SK-N-MC (cell line): ENCODE results near the gene PLTP.

ENCODE experiments used
- EZH2 ChIP-seq: fragments of 200-600 bp; sonication (generic); IDR thresholded peaks from one replicate; pipeline ENCODE4 v1.6.1; 2017; ENCODE audit warnings: antibody characterized with exemption
- FOXP2 ChIP-seq: optimal IDR thresholded peaks from 2 replicates; pipeline ENCODE3; 2011; ENCODE audit warnings: mild to moderate bottlenecking, moderate library complexity; ENCODE audit not compliant: insufficient read depth; ENCODE audit errors: extremely low read length, control extremely low read depth
- POLR2AphosphoS5 ChIP-seq: IDR thresholded peaks from 2 replicates; pipeline ENCODE4 v1.6.1; 2012; ENCODE audit warnings: mild to moderate bottlenecking, low read depth, low read length, borderline replicate concordance

GRCh38 chr20:45905505-45906079 lies 6.4 kb downstream of the PLTP start:
- no peak for TF ChIP-seq POLR2AphosphoS5
- TF ChIP-seq EZH2, result no peak
- TF ChIP-seq FOXP2, result no peak
